Suprapubic skin (tissue), 4 donors: ENCODE results near the gene ZNF518A. TPM values are rescaled to one million over a fixed set of nuclear protein-coding genes. Genes with fewer than 3 reads are reported as not detected.
A peak's percentile ranks its signal among the peaks of the same experiment; 100 is the strongest.

Experiments
- DNase-seq, 2 donors: peaks; one replicate each; pipeline ENCODE4 v3.0.0-alpha.2; 2019; ENCODE audit warnings: low spot score in 2 of 2
- H3K27ac ChIP-seq: fragments of 200-600 bp; sonication (generic); one replicate; pipeline ENCODE4 v1.5.1; 2019
- H3K27me3 ChIP-seq: fragments of 200-600 bp; sonication (generic); one replicate; pipeline ENCODE4 v1.5.1; 2019
- H3K36me3 ChIP-seq: fragments of 200-600 bp; sonication (generic); one replicate; pipeline ENCODE4 v1.5.1; 2019
- H3K4me1 ChIP-seq: fragments of 200-600 bp; sonication (generic); one replicate; pipeline ENCODE4 v1.5.1; 2019
- H3K4me3 ChIP-seq: fragments of 200-600 bp; sonication (generic); one replicate; pipeline ENCODE4 v1.5.1; 2019; ENCODE audit warnings: mild to moderate bottlenecking
- H3K9me3 ChIP-seq: fragments of 200-600 bp; sonication (generic); one replicate; pipeline ENCODE4 v1.5.1; 2019
- EP300 ChIP-seq: sonication (generic); formaldehyde crosslinking; IDR thresholded peaks from one replicate; pipeline ENCODE4 v1.6.1; 2017; ENCODE audit warnings: antibody characterized with exemption
- POLR2A ChIP-seq, 2 donors: fragments of 450-650 bp; IDR thresholded peaks; one replicate each; pipeline ENCODE4 v1.6.1; 2017; ENCODE audit warnings: antibody characterized with exemption in 2 of 2, mild to moderate bottlenecking in 2 of 2, moderate library complexity in 2 of 2
- POLR2AphosphoS5 ChIP-seq, 3 donors: sonication (generic); formaldehyde crosslinking; IDR thresholded peaks; one replicate each; pipeline ENCODE4 v1.6.1; 2017; ENCODE audit warnings: antibody characterized with exemption in 3 of 3
- WGBS: methylation state at CpG from one replicate; pipeline ENCODE4 v1.1.5; 2018; 5-methylcytosine and 5-hydroxymethylcytosine counted together
- total RNA-seq, 4 donors: library from RNA; depleted of rRNA; stranded (reverse); fragments of >200 nt; gene quantifications; one replicate each; pipeline ENCODE4 v1.1.0, GENCODE V29; 2016
- TF ChIP-seq, protein P1 (sequence below), 2 donors: fragments of 200-600 bp in 1 of 2; fragments of 450-650 bp in 1 of 2; sonication (generic) in 1 of 2; IDR thresholded peaks; one replicate each; pipeline ENCODE4 v1.5.1; 2016 to 2019; ENCODE audit warnings: antibody characterized with exemption in 2 of 2, mild to moderate bottlenecking in 1 of 2, moderate library complexity in 1 of 2

ZNF518A gene
- total RNA-seq, 4 donors from 2014 or later = 10.7 to 19.9 (median 17.5) TPM

DNA sequence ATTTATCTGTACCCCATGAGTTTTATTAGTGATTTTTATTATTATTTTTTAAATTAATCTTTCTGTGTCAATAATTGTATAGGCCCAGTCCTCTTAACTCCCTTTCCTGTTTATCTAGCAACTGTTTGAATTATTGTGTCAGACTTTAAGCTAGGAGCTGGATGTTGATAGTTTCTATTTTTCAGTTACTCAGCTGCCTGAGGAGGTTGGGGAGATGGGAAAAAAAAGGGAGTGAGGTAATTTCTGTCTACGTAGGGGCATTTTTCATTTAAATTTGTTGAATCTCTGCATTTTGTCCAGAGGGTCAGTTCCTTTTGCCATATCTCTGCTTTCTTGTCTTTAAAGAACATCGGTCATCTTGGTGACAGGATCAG, 5.0 kb upstream of the ZNF518A start:
- no peak overlapping the region for H3K4me3 ChIP-seq
- H3K9me3 ChIP-seq = no peaks in the 10 kb centered on the region
- peaks cover 6% of the 10 kb centered on the region for H3K4me1 ChIP-seq
- 88% methylated on average over 2 of the region's 2 CpGs for WGBS
- H3K36me3 ChIP-seq = no peaks in the 10 kb centered on the region
- H3K27me3 ChIP-seq = peaks cover 87% of the 10 kb centered on the region
- TF ChIP-seq POLR2AphosphoS5 (IDR thresholded peaks at IDR 0.05) (no peak), EP300 (no peak), POLR2A (IDR thresholded peaks at IDR 0.05) (no peak)
- TF ChIP-seq, protein P1, sequence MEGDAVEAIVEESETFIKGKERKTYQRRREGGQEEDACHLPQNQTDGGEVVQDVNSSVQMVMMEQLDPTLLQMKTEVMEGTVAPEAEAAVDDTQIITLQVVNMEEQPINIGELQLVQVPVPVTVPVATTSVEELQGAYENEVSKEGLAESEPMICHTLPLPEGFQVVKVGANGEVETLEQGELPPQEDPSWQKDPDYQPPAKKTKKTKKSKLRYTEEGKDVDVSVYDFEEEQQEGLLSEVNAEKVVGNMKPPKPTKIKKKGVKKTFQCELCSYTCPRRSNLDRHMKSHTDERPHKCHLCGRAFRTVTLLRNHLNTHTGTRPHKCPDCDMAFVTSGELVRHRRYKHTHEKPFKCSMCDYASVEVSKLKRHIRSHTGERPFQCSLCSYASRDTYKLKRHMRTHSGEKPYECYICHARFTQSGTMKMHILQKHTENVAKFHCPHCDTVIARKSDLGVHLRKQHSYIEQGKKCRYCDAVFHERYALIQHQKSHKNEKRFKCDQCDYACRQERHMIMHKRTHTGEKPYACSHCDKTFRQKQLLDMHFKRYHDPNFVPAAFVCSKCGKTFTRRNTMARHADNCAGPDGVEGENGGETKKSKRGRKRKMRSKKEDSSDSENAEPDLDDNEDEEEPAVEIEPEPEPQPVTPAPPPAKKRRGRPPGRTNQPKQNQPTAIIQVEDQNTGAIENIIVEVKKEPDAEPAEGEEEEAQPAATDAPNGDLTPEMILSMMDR (IDR thresholded peaks at IDR 0.05) = no peak
- H3K27ac ChIP-seq = no peak overlapping the region
- DNase-seq = no peak

DNA sequence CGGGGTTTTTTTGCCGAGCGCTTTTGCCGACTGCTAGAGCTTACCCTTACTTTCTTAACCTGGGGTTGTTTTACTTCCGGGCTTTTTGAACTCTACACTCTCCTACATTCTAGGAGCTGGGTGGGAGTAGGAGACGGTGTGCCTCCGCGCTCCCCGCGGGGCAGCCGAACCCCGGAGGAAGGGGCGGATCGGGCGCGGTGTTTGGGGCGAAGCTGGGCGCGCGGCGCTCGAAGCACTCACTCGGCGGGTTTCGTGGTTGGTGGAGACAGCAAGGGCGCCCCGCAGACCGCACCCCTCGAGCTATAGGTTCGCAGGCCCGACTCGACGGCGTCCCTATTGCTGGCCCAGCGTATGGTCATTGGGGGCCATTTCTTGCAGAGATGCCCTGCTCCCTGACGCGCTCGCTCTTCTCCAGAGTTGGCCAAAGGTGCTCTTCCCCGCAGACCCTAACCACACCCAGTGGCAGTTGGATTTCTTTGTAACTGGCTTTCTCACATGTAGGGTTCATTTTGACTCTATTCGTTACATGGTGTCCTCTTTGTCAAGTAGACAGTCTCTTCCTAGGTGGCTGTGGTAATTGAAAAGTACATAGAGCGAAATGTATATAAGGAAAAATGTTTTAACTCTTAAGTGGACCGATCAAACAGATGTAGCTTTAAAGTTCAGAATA, 364 bp downstream of the ZNF518A start:
- WGBS = under 1% methylated on average over 26 of the region's 42 CpGs
- Histone ChIP-seq H3K9me3 (no peaks in the 10 kb centered on the region), H3K4me1 (peaks cover 15% of the 10 kb centered on the region), H3K36me3 (peaks cover 17% of the 10 kb centered on the region), H3K27ac (peak overlapping the region; percentile 97), H3K27me3 (peaks cover 34% of the 10 kb centered on the region), H3K4me3 (peak overlapping the region; percentile 91)
- TF ChIP-seq POLR2A (IDR thresholded peaks at IDR 0.05) (peak in 1 of 2 donors; percentile 4), EP300 (no peak), POLR2AphosphoS5 (IDR thresholded peaks at IDR 0.05) (no peak)
- DNase-seq = peak; percentile 78 to 82

DNA sequence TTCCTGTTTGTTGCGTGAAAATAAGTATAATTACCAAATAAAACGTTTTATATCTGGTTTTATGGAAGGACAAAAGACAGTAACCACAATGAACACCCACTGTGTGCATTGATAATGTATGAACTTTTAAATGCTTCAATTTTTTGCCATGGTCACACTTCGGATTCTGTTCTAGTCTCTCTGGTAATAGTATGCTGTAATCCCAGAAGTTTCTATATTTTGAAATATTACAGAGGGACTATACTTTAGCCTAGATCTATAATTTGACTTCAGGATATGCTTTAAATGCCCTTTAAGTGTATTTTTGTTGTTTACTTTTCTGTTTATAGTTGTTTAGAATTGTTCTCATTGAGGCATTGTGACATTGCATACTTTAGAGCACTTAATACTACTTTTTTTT, 1.5 kb downstream of the ZNF518A start:
- WGBS = 81% methylated on average over 3 of the region's 3 CpGs
- H3K27me3 ChIP-seq = peaks cover 25% of the 10 kb centered on the region
- H3K4me3 ChIP-seq = no peak overlapping the region
- peaks cover 21% of the 10 kb centered on the region for H3K36me3 ChIP-seq
- no peaks in the 10 kb centered on the region for H3K9me3 ChIP-seq
- H3K27ac ChIP-seq = no peak overlapping the region
- no peak for DNase-seq
- TF ChIP-seq POLR2AphosphoS5 (IDR thresholded peaks at IDR 0.05) (no peak), EP300 (no peak), POLR2A (IDR thresholded peaks at IDR 0.05) (no peak)
- TF ChIP-seq, protein P1 (IDR thresholded peaks at IDR 0.05) = no peak
- H3K4me1 ChIP-seq = peaks cover 15% of the 10 kb centered on the region

DNA sequence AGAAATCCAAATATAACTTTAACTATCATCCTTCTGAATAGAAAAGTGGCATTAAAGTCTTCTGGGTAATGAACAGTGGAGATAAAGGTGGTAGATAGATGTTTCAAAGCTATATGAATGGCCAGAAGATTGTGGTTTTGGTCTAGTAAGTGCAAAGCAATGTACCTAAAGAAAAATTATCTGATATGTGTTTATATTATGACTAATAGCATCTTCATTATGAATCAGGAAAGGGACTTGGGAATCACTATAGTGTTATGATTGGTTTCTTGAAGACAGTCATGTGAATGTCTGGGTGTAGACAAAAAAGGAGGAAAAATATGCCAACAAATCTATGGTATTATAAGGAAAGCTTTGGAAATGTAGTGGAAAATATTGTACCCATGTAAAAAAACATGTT, 3.0 kb downstream of the ZNF518A start:
- H3K4me1 ChIP-seq = peaks cover 15% of the 10 kb centered on the region
- H3K27me3 ChIP-seq = peaks cover 10% of the 10 kb centered on the region
- TF ChIP-seq, protein P1 (IDR thresholded peaks at IDR 0.05) = no peak
- TF ChIP-seq POLR2AphosphoS5 (IDR thresholded peaks at IDR 0.05) = no peak
- no peak for TF ChIP-seq POLR2A (IDR thresholded peaks at IDR 0.05)
- no peak for TF ChIP-seq EP300
- no peak for DNase-seq
- no peak overlapping the region for H3K27ac ChIP-seq
- no peaks in the 10 kb centered on the region for H3K9me3 ChIP-seq
- no peak overlapping the region for H3K4me3 ChIP-seq
- peaks cover 34% of the 10 kb centered on the region for H3K36me3 ChIP-seq

DNA sequence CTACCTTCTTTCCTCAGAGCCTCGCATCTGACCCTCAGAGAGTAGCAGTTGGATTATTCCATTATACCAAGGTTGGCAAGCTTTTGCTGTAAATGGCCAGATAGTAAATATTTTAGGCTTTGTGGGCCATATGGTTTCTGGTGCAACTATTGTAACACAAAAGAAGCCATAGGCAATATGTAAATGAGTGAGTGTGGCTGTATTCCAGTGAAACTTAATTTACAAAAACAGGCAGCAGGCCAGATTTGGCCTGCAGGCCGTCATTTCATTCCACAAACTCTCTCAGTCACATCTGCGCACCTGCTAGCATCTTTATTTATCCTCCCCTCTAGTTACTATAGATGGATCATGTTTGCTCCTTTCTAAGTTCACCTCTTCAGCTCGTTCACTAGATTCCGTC, 6.7 kb downstream of the ZNF518A start:
- WGBS = 84% methylated on average over 5 of the region's 5 CpGs

More for the DNA sequence above, 6.7 kb downstream of the ZNF518A start:
- Histone ChIP-seq H3K4me1 (no peaks in the 10 kb centered on the region), H3K9me3 (no peaks in the 10 kb centered on the region), H3K27me3 (no peaks in the 10 kb centered on the region), H3K27ac (no peak overlapping the region), H3K4me3 (no peak overlapping the region), H3K36me3 (peaks cover 42% of the 10 kb centered on the region)
- no peak for DNase-seq
- TF ChIP-seq EP300 (no peak), POLR2AphosphoS5 (IDR thresholded peaks at IDR 0.05) (no peak), POLR2A (IDR thresholded peaks at IDR 0.05) (no peak)
- TF ChIP-seq, protein P1 (IDR thresholded peaks at IDR 0.05) = no peak
